Keratinocyte (primary cell): ENCODE results near the gene UNC93A.

Source experiments
- EZH2 ChIP-seq: IDR thresholded peaks from one replicate; pipeline ENCODE4 v1.6.1; 2012; ENCODE audit warnings: inconsistent platforms, mild to moderate bottlenecking, low read length, moderate library complexity
- TF ChIP-seq, protein P1 (sequence below), 3 experiments: IDR thresholded peaks in 1 of 3; conservative IDR thresholded peaks in 1 of 3; optimal IDR thresholded peaks in 1 of 3; 2 replicates in 2 of 3; 3 replicates in 1 of 3; pipeline versions ENCODE3 to v1.5.1; 2011; ENCODE audit warnings: low read length in 3 of 3, mild to moderate bottlenecking in 3 of 3, moderate library complexity in 2 of 3, control low read depth in 1 of 3, inconsistent platforms in 1 of 3; ENCODE audit not compliant: insufficient read depth in 2 of 3; ENCODE audit errors: extremely low read depth in 1 of 3

DNA sequence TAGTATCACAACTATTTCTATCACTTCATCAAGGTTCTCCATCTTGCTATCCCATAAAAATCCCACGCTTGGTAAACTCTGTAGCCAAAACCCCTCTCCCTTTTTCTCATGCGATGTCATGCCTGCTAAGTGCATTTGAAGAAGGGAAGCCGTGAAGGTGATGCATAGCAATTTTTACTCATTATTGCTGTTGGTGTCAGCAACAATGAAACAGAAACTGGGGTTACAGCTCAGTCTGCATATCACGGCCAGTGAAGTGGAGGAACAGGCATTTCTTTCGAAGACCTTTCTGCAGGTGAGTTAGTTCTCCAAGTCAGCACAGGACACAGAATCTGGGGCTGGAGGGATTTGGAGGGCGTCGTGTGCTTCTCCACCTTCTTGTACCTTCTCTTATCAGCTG, 5.8 kb downstream of the UNC93A start:
- TF ChIP-seq EZH2: no peak
- TF ChIP-seq, protein P1, sequence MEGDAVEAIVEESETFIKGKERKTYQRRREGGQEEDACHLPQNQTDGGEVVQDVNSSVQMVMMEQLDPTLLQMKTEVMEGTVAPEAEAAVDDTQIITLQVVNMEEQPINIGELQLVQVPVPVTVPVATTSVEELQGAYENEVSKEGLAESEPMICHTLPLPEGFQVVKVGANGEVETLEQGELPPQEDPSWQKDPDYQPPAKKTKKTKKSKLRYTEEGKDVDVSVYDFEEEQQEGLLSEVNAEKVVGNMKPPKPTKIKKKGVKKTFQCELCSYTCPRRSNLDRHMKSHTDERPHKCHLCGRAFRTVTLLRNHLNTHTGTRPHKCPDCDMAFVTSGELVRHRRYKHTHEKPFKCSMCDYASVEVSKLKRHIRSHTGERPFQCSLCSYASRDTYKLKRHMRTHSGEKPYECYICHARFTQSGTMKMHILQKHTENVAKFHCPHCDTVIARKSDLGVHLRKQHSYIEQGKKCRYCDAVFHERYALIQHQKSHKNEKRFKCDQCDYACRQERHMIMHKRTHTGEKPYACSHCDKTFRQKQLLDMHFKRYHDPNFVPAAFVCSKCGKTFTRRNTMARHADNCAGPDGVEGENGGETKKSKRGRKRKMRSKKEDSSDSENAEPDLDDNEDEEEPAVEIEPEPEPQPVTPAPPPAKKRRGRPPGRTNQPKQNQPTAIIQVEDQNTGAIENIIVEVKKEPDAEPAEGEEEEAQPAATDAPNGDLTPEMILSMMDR (optimal IDR thresholded peaks at IDR 0.05 in 1 of 3, IDR thresholded peaks at IDR 0.05 in 1 of 3, conservative IDR thresholded peaks at IDR 0.05 in 1 of 3; ENCODE audit: extremely low read depth in 1 of 3, insufficient read depth in 2 of 3, low read length in 3 of 3): no peak
